IPS-15b (cell line): ENCODE results near the gene MAGEA4.
A peak's percentile ranks its signal among the peaks of the same experiment; 100 is the strongest.

Experiments used
- H3K27me3 ChIP-seq: one replicate; pipeline ENCODE4 v1.6.1; 2013; ENCODE audit warnings: low read length; ENCODE audit not compliant: control insufficient read depth, insufficient read depth
- H3K36me3 ChIP-seq: one replicate; pipeline ENCODE4 v1.6.1; 2013; ENCODE audit warnings: low read length; ENCODE audit not compliant: control insufficient read depth, insufficient read depth
- H3K4me1 ChIP-seq: one replicate; pipeline ENCODE4 v1.6.1; 2013; ENCODE audit warnings: mild to moderate bottlenecking, low read length; ENCODE audit not compliant: control insufficient read depth, insufficient read depth
- H3K4me3 ChIP-seq: one replicate; pipeline ENCODE4 v1.5.1; 2013; ENCODE audit warnings: low read depth, low read length
- H3K9ac ChIP-seq: one replicate; pipeline ENCODE4 v1.6.1; 2013; ENCODE audit warnings: low read depth, mild to moderate bottlenecking, low read length
- H3K9me3 ChIP-seq: one replicate; pipeline ENCODE4 v1.6.1; 2013; ENCODE audit warnings: mild to moderate bottlenecking, low read length; ENCODE audit not compliant: control insufficient read depth, insufficient read depth

Gene MAGEA4

DNA sequence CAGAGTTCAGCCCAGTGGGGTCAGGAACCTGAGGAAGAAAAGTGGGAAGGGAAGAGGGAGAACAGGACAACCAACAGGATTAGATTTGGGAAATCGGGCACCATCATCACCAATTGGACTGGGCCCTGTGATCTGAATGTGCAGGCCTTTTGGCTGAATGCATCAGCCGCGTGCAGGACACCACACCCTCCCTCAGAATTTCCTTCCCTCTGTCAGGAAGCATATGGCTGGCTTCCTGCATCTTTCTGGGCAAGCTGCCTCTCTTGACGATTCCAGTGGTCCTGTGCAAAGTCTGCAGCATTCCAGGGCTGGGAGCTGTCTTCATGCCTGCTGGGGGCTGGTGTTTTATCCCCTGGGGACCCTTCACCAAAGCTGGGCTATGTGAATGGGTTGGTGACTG, 16.4 kb downstream of the MAGEA4 start:
- Histone ChIP-seq H3K9me3 (no peaks in the 10 kb centered on the region), H3K4me3 (no peak overlapping the region), H3K9ac (no peak overlapping the region), H3K36me3 (no peaks in the 10 kb centered on the region), H3K27me3 (no peaks in the 10 kb centered on the region), H3K4me1 (no peaks in the 10 kb centered on the region)

DNA sequence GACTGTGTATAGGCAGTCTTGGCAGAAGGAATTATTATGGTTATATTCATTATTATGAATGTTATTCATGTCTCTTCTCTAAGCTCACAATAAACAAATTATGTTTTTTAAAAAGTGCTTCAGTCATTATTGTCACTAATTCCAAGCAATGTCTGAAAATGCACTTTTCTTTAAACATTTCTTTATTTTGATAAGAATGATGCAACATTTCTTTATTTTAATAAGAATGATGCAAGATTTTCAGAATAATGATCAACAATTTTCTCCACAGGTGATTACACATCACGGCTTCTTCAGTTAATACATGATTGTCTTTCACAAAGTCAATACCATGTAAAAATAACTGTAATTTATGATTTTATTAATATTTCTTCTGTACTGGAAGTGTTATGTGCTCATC, 22.7 kb downstream of the MAGEA4 start:
- Histone ChIP-seq H3K4me1 (no peaks in the 10 kb centered on the region), H3K9ac (no peak overlapping the region), H3K9me3 (peaks cover 3% of the 10 kb centered on the region), H3K4me3 (no peak overlapping the region), H3K27me3 (no peaks in the 10 kb centered on the region), H3K36me3 (no peaks in the 10 kb centered on the region)

DNA sequence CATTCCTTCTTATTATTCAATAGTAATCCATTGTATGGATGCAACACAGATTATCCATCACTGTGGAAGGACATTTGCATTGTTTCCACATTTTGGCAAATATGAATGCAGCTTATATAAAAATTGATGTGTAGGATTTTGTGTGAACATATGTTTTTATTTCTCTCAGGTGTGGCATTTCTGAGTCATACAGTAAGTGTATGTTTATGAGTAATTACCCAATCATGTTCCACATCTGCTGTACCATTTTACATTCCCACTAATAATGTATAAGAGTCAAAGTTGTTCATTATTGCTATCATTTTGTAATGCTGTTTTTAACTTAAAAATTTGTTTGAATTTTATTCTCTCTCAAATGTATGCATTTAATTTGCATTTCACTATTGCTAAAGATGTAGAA, 25.5 kb downstream of the MAGEA4 start:
- peaks cover 3% of the 10 kb centered on the region for H3K9me3 ChIP-seq
- no peak overlapping the region for H3K9ac ChIP-seq
- H3K4me3 ChIP-seq: no peak overlapping the region
- H3K4me1 ChIP-seq: no peaks in the 10 kb centered on the region
- no peaks in the 10 kb centered on the region for H3K27me3 ChIP-seq
- no peaks in the 10 kb centered on the region for H3K36me3 ChIP-seq

DNA sequence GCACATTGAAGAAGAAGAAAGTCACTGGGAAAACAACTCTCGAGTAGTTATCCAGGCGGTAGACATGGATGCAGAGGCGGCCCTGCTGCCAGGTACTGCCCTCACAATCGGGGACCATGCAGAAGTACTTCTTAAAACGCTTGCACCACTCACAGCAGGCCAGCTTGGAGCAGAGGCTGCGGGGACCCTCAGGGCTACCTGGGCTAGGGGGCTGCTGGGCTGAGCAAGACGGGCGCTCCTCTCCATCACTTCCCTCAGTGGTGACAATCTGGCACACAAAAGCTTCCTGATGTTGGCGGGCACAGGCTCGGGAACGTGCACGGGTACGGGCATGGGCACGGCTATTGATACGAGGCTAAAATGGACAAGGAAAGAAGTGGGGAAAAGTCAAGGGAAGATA, 42.0 kb downstream of the MAGEA4 start:
- no peaks in the 10 kb centered on the region for H3K4me1 ChIP-seq
- H3K9ac ChIP-seq: no peak overlapping the region
- H3K4me3 ChIP-seq: no peak overlapping the region
- H3K36me3 ChIP-seq: no peaks in the 10 kb centered on the region
- peaks cover 3% of the 10 kb centered on the region for H3K9me3 ChIP-seq
- H3K27me3 ChIP-seq: no peaks in the 10 kb centered on the region

DNA sequence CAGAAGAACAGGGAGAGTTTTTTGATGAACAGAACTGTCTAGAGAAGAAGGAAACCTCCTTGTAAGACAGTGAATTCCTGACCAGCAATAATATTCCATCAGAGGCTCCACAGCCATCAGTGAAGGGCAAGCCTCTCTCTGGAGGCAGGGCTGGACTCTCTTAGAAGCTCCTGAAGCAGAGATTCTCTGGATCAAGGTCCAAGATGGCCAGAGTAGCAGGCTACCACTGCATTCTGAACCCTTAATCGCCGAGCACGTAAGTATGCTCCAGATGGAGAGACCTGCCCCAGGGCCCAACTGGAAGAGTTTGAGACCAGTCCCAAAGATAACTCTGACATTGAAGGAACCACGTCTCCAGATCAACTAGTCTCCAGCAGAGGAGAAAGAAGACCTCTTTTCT, 45.4 kb downstream of the MAGEA4 start:
- peaks cover 3% of the 10 kb centered on the region for H3K36me3 ChIP-seq
- H3K4me3 ChIP-seq: no peak overlapping the region
- H3K9me3 ChIP-seq: peaks cover 3% of the 10 kb centered on the region
- H3K27me3 ChIP-seq: no peaks in the 10 kb centered on the region
- H3K4me1 ChIP-seq: no peaks in the 10 kb centered on the region
- H3K9ac ChIP-seq: no peak overlapping the region

DNA sequence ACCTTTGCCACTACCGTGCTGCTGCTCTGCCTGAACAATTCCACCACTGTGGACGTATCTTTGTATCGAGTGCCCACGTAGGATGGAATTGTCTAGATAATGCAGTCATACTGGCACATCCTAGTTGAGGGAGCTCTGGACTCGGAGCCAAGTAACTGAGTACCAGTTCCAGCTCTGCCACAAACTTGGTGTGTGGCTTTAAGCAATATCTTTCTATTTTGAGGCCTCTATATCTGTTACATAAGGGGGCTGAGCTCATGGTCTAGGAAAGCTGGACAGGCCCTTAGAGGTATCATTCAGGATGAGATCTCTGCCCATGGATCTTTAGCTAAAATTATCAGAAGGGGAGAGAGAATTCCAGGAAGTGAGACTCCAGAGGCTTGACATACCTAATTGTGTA, 49.3 kb downstream of the MAGEA4 start:
- H3K4me1 ChIP-seq: no peaks in the 10 kb centered on the region
- H3K4me3 ChIP-seq: no peak overlapping the region
- H3K9ac ChIP-seq: no peak overlapping the region
- peaks cover 3% of the 10 kb centered on the region for H3K36me3 ChIP-seq
- H3K27me3 ChIP-seq: no peaks in the 10 kb centered on the region
- no peaks in the 10 kb centered on the region for H3K9me3 ChIP-seq

DNA sequence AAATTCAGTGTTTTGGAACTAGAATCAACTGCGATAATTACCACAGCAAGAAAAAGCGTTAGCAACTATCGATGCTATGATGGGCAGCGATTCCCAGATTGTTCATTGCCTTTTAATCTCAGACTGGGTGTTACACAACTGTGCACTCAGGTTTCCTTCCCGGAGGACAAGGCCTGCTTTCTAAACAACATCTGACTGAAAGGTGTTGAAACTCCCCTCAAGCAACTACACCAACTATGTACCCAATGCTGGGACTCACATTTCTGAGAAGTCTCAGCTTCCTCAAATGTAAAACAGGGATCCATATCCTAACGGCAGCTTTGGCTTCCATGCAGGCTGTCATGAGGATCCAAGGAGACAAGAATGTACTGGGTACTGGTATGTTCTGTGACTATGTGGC, 53.5 kb downstream of the MAGEA4 start:
- peaks cover 7% of the 10 kb centered on the region for H3K36me3 ChIP-seq
- H3K27me3 ChIP-seq: no peaks in the 10 kb centered on the region
- H3K9ac ChIP-seq: no peak overlapping the region
- no peak overlapping the region for H3K4me3 ChIP-seq
- no peaks in the 10 kb centered on the region for H3K4me1 ChIP-seq
- H3K9me3 ChIP-seq: no peaks in the 10 kb centered on the region

DNA sequence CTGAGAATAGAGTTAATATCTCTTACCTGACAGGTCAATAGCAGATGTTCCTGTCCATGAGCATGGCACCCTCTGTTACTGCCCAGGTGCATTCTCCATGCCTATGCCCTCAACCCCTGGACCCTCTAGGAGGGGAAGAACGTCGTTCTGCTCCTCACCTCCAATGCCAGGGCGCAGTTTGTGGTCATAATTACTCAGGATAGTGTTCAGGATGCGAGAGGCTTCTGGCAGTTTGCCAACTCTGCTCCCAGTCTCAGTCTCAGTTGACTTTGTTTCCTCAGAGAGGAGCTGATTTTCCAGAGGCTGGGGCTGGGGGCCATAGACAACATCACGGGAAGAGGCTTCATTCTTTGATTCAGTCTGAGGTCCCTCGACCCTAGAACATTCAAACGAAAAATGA, 57.3 kb downstream of the MAGEA4 start:
- Histone ChIP-seq H3K9ac (no peak overlapping the region), H3K9me3 (no peaks in the 10 kb centered on the region), H3K27me3 (peaks cover 13% of the 10 kb centered on the region), H3K4me1 (no peaks in the 10 kb centered on the region), H3K4me3 (no peak overlapping the region), H3K36me3 (peaks cover 4% of the 10 kb centered on the region)

DNA sequence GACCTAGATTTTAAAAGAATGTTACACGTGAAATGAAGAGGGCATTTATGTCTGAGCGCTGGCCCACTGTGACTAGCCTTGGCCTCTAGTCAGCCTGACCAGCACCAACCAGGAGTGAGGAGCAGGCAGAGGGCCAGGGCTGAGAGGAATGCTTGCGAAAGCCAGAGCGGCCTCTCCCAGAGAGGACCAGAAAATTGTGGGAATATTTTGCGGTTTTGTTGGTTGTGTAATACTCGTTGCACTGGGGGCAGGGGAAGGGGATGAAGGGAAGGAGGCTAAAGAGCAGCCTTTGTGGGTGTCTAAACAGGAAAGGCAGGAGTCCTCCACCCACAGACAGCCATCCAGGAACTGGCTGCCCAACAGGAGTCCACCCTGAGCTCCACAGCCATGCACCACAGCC, 58.0 kb downstream of the MAGEA4 start:
- Histone ChIP-seq H3K36me3 (peaks cover 4% of the 10 kb centered on the region), H3K27me3 (peaks cover 18% of the 10 kb centered on the region), H3K9ac (no peak overlapping the region), H3K4me1 (no peaks in the 10 kb centered on the region), H3K9me3 (no peaks in the 10 kb centered on the region), H3K4me3 (no peak overlapping the region)

DNA sequence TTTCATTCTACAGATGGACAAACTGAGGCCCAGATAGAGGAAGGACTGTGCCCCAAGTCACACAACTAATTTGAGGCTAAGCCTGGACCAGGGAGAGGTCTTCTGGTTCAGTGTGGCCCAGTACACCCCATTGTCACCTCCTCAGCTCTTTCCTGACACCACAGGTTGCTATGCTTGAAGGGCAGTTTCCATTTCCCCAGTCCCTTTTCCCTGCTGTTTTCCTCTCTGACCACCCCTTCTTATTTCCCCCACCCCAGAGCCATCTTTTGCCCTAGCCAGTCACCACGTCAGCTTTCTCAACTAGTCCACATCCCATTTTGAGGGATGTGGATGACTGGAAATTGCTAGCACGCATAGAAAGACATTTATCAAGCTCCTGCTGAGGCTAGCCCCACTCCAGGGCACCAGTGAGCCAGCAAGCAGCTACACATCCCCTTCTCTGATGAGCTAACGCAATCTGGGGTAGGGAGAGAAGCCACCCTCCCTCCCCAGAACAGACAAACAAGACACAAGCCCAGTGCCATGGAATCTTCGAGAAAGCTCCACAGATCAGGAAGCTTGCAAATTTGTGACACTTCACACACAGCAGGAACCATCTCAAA, 60.5 kb downstream of the MAGEA4 start:
- H3K4me1 ChIP-seq: no peaks in the 10 kb centered on the region
- no peaks in the 10 kb centered on the region for H3K9me3 ChIP-seq
- peaks cover 4% of the 10 kb centered on the region for H3K36me3 ChIP-seq
- H3K9ac ChIP-seq: no peak overlapping the region
- no peak overlapping the region for H3K4me3 ChIP-seq
- peaks cover 21% of the 10 kb centered on the region for H3K27me3 ChIP-seq

DNA sequence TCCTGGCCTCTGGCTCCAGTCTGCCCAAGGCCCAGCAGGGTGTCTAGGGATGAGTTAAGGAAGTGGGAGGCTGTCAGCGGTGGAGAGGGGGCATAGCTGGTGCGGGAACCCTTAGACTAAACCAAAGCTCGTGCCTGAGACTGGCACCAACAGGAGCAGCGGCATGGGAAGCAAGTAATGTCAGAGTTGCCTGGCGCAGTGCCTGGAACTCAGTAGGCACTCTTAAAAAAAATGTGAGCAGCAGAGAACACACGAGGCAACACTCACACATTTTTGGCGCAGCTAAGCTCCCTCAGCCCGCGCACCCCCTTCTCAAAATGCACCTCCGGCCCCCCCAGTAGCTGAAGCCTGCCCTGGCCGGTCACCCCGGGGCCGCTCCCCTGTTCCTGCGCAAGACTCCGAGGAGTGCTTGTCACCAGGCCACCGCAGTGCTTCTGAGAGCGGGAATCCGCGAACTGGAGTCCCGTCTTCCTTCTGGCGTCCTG, 61.2 kb downstream of the MAGEA4 start:
- Histone ChIP-seq H3K9me3 (no peaks in the 10 kb centered on the region), H3K36me3 (peaks cover 2% of the 10 kb centered on the region), H3K27me3 (peaks cover 21% of the 10 kb centered on the region), H3K9ac (no peak overlapping the region), H3K4me3 (peak overlapping the region; percentile 32), H3K4me1 (no peaks in the 10 kb centered on the region)
